Measurements from ENCODE around the gene SAE1.

DNA sequence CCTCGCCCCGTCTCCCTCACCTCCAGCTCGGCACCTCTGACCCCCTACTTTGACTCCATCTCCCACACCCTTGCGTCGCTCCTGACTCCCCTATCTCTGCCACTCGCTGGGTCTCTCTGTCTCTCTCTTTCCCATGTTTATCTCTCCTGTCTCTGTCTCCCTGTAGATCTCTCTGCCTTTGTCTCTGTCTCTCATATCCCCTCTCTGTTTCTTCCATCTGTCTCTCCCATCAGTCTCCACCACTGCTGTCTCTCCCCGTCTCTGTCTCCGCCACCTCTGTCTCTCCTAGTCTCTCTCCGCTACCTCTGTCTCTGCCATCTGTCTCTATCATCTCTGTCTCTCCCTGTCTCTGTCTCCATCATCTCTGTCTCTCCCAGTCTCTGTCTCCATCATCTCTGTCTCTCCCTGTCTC lies 112.7 kb downstream of the SAE1 start:
- TF ChIP-seq, protein P1, sequence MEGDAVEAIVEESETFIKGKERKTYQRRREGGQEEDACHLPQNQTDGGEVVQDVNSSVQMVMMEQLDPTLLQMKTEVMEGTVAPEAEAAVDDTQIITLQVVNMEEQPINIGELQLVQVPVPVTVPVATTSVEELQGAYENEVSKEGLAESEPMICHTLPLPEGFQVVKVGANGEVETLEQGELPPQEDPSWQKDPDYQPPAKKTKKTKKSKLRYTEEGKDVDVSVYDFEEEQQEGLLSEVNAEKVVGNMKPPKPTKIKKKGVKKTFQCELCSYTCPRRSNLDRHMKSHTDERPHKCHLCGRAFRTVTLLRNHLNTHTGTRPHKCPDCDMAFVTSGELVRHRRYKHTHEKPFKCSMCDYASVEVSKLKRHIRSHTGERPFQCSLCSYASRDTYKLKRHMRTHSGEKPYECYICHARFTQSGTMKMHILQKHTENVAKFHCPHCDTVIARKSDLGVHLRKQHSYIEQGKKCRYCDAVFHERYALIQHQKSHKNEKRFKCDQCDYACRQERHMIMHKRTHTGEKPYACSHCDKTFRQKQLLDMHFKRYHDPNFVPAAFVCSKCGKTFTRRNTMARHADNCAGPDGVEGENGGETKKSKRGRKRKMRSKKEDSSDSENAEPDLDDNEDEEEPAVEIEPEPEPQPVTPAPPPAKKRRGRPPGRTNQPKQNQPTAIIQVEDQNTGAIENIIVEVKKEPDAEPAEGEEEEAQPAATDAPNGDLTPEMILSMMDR (IDR thresholded peaks at IDR 0.05) = no peak
- TF ChIP-seq EZH2 (IDR thresholded peaks at IDR 0.05) = no peak
